GM10266 (cell line): ENCODE measurements around the gene STX18.
"Not testable (repeated sequence)": the region's sequence is repeated elsewhere in the genome, so short reads cannot be mapped to it uniquely, and the experiment has no call there.

ENCODE experiments used
- DNase-seq: peaks from one replicate; pipeline ENCODE4 v3.0.0; 2012; ENCODE audit errors: extremely low spot score
- TF ChIP-seq, protein P1 (sequence below): IDR thresholded peaks from 2 replicates; pipeline ENCODE4 v1.5.1; 2012; ENCODE audit warnings: mild to moderate bottlenecking, low read depth; ENCODE audit not compliant: control insufficient read depth, insufficient read depth; ENCODE audit errors: missing control alignments

The STX18 gene

DNA sequence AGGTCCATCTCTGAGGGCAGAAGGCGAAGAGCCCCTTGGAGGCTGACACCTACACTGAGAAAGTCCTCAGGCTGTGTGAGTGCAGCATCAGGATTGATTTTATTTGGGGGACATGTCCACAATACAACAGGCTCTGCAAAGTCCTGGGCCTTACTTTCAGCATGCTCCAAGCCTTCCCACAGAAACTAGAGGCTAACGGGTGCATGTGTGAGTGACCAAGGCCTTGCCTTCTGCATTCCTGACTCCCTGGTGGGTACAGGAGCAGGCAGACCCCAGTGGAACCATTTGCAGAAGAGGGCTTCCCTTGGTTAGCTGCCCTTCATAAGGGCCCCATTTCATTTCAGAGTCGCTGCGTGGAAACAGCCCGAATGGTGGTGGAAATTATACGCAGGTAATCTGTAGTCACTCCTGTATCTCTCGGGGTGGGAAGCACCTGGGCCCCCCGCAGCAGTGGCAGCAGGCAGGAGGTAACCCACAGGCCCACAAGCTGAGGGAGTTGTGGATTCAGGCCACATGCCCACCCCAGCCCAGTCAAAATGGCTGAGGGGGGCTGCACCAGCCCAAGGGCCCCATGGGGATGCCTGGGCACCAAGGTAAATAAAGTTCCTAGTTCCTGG is 117.2 kb downstream of the STX18 start:
- no peak for DNase-seq
- TF ChIP-seq, protein P1, sequence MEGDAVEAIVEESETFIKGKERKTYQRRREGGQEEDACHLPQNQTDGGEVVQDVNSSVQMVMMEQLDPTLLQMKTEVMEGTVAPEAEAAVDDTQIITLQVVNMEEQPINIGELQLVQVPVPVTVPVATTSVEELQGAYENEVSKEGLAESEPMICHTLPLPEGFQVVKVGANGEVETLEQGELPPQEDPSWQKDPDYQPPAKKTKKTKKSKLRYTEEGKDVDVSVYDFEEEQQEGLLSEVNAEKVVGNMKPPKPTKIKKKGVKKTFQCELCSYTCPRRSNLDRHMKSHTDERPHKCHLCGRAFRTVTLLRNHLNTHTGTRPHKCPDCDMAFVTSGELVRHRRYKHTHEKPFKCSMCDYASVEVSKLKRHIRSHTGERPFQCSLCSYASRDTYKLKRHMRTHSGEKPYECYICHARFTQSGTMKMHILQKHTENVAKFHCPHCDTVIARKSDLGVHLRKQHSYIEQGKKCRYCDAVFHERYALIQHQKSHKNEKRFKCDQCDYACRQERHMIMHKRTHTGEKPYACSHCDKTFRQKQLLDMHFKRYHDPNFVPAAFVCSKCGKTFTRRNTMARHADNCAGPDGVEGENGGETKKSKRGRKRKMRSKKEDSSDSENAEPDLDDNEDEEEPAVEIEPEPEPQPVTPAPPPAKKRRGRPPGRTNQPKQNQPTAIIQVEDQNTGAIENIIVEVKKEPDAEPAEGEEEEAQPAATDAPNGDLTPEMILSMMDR, result no peak

DNA sequence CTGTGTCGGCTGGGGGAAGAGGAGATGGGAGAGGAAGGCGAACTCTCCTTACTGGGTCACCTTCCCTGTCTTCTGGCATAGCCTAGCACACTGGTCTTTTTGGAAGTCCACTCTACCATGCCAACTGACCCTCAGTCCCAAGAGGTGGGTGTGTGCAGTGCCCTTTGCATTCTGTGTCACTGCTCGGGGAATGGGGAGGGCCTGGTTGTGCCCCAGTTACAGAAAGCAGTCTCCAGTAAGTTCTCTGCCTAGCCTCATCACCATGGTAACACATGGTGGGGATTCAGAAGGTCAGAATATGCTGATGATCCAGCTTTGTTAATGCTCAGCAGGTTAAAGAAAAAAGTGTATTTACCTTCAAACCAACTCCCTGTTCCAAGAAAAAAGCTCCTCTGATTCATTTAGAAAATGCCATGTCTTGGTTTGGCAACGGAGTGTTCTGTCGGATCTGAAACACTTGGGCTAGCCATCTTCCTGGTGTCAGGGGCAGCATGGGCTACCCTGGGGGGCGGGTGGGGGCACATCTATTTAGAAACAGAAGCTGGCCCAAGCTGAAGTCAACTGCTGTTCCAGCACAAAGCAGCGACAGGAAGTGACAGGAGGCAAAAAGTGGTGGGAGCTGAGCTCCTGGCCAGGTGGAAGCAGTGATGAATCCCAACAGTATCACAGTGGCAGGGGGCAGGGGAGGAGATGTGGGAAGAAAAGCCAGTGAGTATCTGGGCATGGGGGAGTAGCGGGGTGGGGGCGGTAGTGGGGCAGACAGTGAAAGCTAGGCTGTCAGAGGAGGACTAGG is 117.9 kb downstream of the STX18 start:
- TF ChIP-seq, protein P1, result no peak
- no peak for DNase-seq

DNA sequence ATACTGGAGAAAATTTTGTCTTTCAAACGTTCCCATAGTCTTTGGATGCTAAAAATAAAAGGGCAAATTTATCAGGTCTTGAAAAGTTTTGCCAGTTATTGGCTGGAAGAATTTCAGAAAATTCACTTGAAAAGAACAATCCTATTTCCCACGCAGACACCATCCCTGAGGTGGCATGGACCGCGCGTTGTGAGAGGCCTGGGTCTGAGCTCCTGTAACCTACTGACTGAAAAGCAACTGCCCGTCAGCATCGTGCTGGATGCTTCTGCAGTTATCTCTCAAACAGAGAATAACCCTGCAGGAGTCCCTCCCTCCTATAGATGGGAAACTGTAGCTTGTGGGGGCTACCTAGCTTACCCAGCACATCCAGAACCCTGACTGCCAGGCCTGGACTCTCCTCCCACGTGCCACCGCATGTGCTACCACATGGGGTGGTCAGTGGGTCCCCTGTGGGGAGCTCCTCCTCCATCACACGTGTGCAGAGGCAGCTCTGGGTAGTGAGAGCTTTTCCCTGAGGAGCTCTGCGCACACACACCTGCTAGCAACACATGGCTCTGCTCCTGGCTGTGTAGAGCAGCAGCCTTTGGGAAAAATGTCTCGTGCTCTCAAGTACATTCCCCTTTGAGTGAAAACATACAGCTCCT is 118.9 kb downstream of the STX18 start:
- TF ChIP-seq, protein P1, result no peak
- no peak for DNase-seq

DNA sequence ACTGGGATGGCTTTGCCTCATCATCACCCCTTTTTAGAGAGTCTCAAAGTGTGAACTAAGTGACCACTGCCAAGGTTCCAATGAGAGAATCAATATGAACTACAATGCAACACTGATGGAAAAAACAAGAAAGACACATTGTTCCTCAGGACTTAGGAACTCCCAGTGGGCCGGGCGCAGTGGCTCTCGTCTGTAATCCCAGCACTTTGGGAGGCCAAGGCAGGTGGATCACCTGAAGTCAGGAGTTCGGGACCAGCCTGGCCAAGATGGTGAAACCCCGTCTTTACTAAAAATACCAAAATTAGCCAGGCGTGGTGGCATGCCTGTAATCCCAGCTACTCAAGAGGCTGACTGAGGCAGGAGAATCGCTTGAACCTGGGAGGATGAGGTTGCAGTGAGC is 119.7 kb downstream of the STX18 start:
- DNase-seq, result not testable (repeated sequence)

DNA sequence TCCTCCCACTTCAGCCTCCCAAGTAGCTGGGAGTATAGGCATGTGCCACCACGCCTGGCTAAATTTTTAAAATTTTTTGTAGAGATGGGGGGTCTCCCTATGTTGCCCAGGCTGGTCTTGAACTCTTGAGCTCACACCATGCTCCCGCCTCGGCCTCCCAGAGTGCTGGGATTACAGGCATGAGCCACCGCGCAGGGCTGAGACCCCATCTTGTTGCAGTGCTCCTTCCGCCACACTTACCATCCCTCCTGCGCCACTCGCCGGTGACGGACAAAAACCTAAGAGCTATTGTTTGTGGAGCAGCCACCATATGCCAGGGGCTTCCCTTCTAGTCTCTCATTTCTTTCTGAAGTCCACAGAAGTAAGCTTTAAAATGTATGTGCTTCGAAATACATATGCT is 120.5 kb downstream of the STX18 start:
- no peak for DNase-seq
- TF ChIP-seq, protein P1, result no peak

DNA sequence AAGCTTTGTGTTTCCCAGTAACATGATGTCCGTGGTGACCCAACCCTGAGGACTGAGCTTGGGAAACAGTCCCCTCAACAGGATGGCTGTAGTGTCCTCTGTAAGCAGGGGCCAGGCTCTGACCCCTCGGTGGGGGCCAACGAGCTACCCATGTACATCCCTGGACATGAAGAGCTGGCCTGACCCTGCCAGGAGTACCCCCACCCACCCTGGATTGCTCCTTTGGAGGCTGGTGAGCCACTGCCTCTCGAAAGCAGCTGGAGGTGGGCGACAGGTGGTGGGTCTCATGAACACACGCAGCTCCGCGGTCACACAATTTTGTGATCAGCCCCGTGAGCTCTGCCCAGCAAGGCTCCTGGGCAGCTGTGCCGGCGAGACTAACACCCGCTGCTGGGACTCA is 121.4 kb downstream of the STX18 start:
- no peak for DNase-seq
- TF ChIP-seq, protein P1, result no peak

DNA sequence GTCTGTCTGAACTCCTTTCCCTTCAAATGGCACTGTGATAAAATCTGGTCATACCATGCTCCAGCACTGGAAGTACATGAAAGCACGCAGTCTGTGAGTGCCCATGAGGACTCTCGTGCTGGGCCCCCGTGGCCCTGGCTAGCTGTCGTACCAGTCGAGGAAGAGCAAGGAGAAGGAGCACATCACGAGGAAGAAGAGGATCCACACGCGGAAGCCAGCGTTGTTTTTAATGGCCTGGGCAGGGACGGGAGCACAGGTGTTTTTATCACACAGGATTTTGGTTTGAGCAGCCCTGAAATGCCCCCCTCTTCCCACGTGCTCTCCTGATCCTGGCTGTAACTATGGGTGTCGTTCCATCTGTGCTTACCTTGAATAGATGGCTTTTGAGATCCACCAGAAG is 122.0 kb downstream of the STX18 start:
- TF ChIP-seq, protein P1, result no peak
- no peak for DNase-seq
